ENCODE measurements around the gene TMEM175. TPM values are rescaled to one million over a fixed set of nuclear protein-coding genes. Genes with fewer than 3 reads are reported as not detected.

TMEM175 gene
- total and polyA plus RNA-seq, 2 donors (not counting 1 experiment from before 2014, with no cell fraction given) = 44.4 to 432 TPM

GRCh38 chr4:963276-964225 is 31.3 kb downstream of the TMEM175 start:
- Mint-ChIP-seq H3K4me3 (no peak overlapping the region), H3K27ac (no peak overlapping the region), H3K4me1 (peaks cover 1% of the 10 kb centered on the region), H3K27me3 (no peaks in the 10 kb centered on the region), H3K9me3 (ENCODE audit: insufficient read depth) (no peaks in the 10 kb centered on the region)
- H4K20me1 ChIP-seq (ENCODE audit: control insufficient read depth, insufficient read depth, low read length, poor library complexity, severe bottlenecking) = peaks cover 26% of the 10 kb centered on the region
- H3K27me3 ChIP-seq (replicated peaks in 1 of 4; ENCODE audit: control extremely low read depth in 1 of 4, control insufficient read depth in 3 of 4, insufficient read depth in 4 of 4, low read length in 3 of 4) = peaks cover 0 to 4% (median under 1%) of the 10 kb centered on the region in 4 experiments
- no peak overlapping the region for H3K4me3 ChIP-seq (ENCODE audit: control extremely low read depth in 1 of 5, extremely low read depth in 1 of 5, insufficient read depth in 1 of 5, low read depth in 2 of 5, low read length in 4 of 5)
- H2AFZ ChIP-seq (ENCODE audit: insufficient read depth, low read depth, low read length, poor library complexity, severe bottlenecking) = no peak overlapping the region
- H3K36me3 ChIP-seq (replicated peaks in 1 of 2; ENCODE audit: control extremely low read depth in 1 of 2, control insufficient read depth in 1 of 2, extremely low read depth in 1 of 2, insufficient read depth in 2 of 2, low read length in 1 of 2) = peaks cover 0 to 6% of the 10 kb centered on the region in 2 experiments
- H3K79me2 ChIP-seq (ENCODE audit: control insufficient read depth, insufficient read depth, low read length) = no peaks in the 10 kb centered on the region
- no peak overlapping the region for H3K27ac ChIP-seq (ENCODE audit: low read length in 2 of 2)
- ATAC-seq (ENCODE audit: low read depth) (no peak), DNase-seq (no peak)
- TF ChIP-seq, protein P1, sequence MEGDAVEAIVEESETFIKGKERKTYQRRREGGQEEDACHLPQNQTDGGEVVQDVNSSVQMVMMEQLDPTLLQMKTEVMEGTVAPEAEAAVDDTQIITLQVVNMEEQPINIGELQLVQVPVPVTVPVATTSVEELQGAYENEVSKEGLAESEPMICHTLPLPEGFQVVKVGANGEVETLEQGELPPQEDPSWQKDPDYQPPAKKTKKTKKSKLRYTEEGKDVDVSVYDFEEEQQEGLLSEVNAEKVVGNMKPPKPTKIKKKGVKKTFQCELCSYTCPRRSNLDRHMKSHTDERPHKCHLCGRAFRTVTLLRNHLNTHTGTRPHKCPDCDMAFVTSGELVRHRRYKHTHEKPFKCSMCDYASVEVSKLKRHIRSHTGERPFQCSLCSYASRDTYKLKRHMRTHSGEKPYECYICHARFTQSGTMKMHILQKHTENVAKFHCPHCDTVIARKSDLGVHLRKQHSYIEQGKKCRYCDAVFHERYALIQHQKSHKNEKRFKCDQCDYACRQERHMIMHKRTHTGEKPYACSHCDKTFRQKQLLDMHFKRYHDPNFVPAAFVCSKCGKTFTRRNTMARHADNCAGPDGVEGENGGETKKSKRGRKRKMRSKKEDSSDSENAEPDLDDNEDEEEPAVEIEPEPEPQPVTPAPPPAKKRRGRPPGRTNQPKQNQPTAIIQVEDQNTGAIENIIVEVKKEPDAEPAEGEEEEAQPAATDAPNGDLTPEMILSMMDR (IDR thresholded peaks at IDR 0.05) = no peak
- TF ChIP-seq EZH2 (IDR thresholded peaks at IDR 0.05; ENCODE audit: borderline replicate concordance, insufficient read depth, low read depth, low read length, poor library complexity, severe bottlenecking) = no peak
- 96% methylated on average over 37 of the region's 39 CpGs for WGBS (ENCODE audit: insufficient coverage)
- intact Hi-C loops (cut with micrococcal nuclease) = no loop called here
- ChIA-PET CTCF (no interaction called here), POLR2A (no interaction called here)
- H3K9me3 ChIP-seq (ENCODE audit: control extremely low read depth in 1 of 3, control insufficient read depth in 2 of 3, insufficient read depth in 1 of 3, low read length in 2 of 3) = no peaks in the 10 kb centered on the region
- no peak overlapping the region for H3K4me2 ChIP-seq (replicated peaks; ENCODE audit: low read depth, low read length, poor library complexity, severe bottlenecking)
- peaks cover 4 to 10% of the 10 kb centered on the region in 2 donors for H3K4me1 ChIP-seq (ENCODE audit: control insufficient read depth in 2 of 2, insufficient read depth in 2 of 2, low read length in 2 of 2)
- H3K9ac ChIP-seq (ENCODE audit: low read length) = no peak overlapping the region
